NCI-H524 (cell line): ENCODE measurements around the gene DLL4.
"Not testable (repeated sequence)": the region's sequence is repeated elsewhere in the genome, so short reads cannot be mapped to it uniquely, and the experiment has no call there.

Experiments
- DNase-seq, 2 experiments: peaks; one replicate each; lab custom pipeline; 2025; lab: John Stamatoyannopoulos, UW

The DLL4 gene

DNA sequence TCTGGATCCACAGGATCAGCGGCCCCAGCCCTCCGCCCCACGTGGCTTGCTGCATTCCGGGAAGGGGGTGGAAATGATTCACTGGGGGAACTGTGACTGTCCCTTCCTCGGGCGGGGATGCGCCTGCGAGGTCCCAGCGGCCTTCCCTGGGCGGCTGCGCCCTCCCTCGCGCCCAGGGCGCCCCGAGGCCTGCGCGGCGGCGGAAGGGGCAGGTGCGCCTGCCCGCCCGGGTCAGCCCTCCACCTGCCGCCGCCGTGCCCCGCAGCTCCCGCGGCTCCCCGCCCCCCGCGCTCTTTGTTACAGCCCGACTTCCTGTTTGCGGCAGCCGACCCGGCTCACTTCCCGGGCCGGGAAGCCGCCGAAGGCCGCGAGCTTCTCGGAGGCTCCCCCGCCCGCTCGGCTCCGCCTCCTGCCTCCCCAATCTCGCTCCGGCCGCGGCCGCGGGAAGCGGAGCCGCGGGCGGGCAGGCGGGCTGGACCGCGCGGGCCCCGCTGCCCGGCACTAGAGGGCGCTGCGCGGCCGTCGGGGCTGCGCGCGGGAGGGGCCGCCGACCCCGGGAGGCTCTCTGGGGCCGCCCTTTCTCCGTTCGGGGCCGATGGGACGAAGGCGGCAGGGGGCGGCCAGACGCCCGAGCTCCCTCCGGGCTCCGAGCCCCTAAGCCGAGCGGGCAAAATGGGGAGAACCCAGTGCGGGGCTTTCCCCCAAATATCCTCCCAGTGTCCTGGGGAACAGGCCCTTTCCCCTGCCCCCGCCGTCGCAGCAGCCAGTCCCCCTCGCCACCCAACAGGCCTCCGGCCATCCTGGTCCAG is 12.6 kb downstream of the DLL4 start:
- peak; percentile 32 to 68 for DNase-seq

DNA sequence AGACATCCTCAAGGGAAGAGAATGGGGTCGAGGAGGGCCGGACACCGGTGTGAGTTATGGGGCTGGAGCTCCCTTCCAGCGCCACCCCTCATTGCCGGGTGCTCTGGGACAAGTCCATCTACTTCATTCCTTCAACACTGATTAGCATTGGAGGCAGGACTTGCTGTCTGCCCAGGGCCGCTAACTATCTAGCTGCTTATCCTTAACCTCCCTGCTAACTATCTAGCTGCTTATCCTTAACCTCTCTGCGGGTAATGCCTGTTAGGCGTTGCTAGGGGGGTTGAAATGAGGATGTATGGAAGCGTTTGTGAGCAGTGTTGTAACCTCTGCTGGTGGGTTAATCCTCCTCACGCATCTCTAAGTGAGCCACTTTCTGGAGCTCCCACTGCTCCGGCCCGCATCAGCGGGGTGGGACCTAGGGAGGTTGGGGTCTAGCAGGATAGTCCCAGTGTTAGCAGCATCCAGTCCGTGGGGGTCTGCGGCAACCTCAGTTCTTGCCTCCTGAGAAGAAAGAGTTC is 13.3 kb downstream of the DLL4 start:
- peak in 1 of 2 experiments; percentile 31 for DNase-seq

DNA sequence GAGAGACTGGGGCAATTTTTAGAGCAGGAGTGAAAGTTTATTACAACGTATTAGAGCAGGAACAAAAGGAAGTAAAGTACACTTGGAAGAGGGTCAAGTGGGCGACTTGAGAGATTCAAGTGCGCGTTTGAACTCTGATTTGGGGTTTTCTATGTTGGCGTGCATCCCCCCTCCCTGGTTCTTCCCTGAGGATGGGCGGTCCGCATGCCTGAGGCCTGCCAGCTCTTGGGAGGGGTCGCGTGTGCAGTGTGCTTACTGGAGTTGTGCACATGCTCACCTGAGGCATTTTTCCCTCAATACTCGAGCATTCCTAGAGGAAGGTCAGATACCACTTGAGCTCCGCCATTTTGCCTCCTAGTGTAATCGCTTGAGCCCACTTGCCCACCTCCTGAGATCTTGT is 13.7 kb downstream of the DLL4 start:
- DNase-seq: no peak

DNA sequence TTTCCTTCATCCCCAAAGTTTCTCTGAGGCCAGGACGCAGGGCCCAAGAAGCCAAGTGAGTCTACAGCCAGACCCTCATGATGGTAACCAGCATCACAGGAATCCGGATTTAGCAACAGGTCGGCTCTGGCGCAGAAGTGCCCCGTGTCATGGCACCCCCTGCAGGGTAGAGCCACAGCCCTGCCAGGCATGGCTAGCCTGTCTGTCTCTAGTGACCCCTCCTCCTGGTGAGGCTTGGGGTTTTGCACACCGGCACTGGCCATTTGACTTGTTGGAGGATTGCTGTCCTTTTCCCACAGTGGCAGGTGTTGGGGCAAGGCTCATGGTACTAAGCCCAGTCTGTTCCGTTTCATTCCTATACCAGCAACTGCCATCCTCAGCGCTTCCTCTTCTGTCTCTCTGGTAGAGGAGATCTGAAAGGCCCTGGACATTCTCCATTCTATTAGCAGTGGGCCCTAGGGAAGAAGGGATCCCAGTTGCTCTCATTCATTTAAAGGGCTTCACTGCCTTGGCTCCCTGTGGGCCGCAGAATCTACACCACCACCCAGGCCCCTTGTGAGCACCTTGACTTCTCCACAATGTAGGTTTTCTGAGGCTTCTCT is 14.7 kb downstream of the DLL4 start:
- DNase-seq: no peak

DNA sequence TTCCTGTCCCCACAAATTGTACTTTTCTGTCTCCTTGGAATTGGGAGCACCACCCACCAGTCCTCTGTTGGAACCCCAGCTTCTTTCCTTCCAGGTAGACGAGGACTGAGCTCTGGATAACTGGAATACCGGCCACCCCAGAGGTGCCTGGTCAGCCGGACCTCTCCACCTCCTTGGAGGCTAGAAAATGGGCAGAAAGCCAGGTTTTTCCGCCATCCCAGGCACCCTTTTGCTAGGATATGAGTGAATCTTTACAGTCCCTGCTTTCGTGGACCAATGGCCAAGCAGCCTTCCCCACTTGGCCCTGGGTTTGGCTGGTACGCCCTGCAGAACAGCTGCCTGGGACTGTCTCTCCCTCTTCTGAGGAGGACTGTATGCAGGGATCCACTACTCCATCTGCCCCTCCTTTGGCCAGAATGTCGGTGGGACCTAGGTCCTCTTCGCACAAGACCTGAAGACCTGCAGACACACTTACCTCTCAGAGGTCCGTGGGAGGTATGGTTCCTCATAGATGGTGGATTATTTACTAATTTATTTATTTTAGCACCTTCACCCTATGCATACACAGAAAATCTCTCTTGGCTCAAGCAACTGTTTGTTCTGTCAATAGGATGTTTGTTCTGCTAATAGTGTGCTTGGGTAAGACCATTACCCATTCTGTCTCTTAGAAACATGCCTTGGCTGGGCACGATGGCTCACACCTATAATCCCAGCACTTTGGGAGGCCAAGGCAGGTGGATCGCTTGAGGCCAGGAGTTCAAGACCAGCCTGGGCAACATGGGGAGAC is 15.6 kb downstream of the DLL4 start:
- no peak for DNase-seq

DNA sequence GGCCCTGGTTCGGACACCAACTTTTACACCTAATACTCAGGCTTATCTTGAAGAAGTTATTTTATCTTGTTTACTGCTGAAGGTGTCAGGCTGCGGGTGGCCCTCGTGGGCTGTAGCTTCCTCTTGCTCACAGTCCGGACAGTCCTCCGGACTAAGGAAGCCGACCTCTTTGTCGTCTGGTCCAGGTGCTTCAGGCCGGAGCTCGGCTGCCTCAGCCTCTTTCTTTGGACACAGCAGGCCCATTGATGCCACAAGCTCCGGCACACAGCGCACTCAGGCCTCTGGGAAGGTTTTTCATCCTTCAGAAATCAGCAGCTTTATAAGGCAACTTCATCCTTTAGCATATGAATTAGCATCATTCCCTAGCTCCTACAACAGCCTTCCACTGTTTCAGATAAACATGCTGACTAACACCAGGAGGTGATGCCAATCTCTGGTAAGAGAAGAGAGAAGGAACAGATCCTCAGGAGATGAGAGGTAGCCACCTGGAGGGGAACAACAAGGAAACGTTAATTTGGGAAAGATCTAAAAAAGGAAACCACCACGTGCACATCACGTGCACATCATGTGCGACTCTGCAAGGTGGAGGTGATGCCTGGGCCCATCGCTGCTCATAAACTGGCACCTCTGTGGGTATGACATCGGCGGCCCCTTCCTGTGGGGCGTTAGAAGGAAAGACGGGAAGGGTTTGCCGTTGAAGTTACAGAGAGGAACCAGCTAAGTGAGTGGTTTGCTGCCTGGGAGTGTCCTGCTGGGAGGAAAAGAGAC is 19.8 kb downstream of the DLL4 start:
- DNase-seq: no peak

DNA sequence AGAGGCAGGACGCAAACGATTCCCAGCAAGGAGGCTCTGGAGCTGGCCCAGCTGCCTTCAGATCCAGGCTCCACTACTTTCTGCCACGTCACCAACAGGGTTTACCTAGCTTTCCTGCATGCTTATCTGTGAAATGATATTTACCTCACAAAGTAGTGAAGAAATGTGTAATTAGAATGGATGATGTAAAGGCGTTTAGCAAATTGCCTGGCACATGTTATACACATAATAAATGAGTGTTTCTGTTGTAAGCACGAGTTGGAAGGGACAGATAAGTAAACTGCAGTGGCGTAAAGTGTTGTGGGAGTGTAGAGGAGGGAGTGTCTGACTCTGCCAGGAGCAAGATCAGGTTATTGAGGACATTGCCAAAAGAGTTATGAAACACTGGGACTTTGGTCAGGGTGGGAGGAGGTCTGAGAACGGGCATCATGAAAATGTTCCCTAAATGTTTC is 20.6 kb downstream of the DLL4 start:
- DNase-seq: no peak

DNA sequence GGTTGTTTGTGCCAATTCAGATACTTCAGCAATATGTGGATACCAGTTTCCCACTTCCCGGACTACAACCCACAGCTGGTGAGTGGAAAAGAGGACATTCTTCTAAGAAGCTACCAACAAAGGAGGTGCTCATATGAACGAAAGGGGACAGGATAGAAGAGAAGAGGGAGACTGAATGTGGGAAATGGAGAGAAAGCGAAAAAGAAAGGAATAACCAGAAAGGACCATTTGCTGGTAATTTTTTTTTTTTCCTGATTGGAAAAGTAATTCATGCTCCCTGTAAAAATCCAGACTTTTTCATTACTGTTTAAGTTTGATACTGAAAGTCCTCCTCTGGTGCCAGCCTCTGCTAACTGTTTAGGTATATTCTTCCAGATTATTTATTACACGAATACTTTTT is 22.6 kb downstream of the DLL4 start:
- DNase-seq: no peak

DNA sequence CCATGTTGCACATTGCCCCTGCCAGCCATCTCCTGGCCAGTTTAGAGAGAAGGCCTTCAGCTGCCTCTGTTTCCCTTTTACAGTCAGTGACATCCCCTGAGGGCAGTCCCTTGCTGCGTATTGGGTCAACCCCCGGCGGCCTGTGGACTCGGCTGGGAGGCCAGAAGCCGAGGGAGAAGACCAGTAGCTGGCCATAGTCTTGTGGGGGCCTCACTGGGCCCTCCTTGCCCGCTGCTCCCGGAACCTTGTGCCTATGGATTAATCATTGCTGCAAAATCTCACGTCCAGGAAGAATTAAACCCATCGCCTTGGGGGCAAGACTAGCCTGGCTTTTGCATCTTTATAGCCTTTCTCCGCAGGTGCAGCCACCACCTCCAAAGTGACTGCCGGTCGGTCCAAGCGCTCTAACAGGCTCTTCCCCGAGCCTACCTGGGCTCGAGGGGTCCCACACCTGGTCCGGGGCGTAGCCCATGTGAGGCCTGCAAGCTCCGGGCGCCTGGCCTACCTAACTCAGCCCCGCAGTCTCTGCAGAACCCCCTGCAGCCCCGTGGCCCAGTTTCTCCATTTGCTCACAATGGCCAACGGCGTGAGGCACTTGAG is 23.3 kb downstream of the DLL4 start:
- no peak for DNase-seq

DNA sequence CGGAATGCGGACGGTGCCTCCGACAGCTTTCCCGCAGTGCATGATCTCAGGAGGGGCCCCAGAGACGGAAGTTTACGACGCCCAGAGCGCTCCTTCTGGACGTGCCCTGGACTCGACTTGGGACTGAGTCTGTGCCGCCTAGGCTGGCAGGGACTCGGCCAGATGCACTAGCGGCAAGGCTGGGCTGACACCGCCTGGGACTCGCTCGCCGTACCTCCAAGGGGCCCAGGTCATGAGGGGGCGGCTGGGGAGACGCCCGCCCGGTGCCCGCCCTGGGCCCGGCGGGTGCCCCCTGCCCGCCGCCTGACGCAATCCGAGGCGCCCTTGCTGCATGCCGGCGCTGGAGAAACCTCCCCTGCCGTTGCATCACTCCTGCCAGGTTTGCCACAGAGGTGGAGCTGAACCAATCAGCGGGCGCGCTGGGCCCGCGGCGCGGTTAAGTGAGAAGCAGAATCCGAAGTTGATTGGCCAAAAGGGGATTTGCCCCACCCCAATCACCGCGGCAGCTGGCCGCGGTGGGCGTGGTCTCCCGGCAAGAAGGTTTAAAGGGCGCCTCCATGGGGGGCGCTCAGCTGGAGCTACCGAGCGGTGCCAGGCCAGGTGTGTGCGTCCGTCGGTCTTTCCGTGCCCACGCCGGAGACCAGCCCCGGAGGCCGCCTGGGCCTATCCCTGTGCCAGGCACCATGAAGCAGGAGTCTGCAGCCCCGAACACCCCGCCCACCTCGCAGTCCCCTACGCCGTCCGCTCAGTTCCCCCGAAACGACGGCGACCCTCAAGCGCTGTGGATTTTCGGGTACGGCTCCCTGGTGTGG is 24.0 kb downstream of the DLL4 start, which contains the start of gene CHAC1:
Gene CHAC1, plus strand, starts transcription at position 571 of the 812 bp plus-strand sequence. Its CDS starts 113 bp downstream, at position 684.
- peak; percentile 96 to 98 for DNase-seq

DNA sequence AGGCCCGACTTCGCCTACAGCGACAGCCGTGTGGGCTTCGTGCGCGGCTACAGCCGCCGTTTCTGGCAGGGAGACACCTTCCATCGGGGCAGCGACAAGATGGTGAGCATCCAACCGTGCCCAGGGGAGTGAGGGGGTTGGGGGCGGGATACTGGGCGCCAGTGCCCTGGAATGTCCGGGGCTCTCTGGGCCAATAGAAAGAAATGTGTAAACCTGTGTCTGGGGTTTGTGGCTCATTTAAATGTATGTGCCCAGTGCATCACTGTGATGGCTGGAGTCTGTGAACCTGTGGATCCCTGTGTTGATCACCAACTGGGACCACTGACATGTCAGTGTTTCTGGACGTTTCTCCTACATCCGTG is 24.6 kb downstream of the DLL4 start:
- no peak for DNase-seq

DNA sequence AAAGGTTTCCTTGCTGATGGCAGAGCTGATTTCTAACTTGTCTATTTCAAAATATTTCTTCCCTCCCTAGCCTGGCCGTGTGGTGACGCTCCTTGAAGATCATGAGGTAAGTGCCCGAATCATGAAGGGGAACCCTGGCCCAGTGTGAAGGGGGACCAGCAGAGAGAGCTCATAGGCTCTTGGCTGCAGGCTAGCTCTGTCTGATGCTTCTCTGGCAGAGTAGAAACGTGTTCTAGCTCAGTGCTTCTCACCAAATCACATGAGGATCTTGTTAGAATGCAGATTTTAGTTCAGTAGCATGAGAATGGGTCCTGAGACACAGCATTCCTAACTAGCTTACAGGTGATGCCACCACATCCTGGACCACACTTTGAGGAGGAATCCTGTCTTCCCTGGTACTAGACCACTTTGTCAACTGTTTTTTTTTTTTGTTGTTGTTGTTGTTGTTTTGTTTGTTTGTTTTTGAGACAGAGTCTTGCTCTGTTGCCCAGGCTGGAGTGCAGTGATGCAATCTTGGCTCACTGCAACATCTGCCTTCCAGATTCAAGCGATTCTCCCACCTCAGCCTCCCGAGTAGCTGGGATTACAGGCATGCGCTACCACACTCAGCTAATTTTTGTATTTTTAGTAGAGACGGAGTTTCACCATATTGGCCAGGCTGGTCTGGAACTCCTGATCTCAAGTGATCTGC is 25.2 kb downstream of the DLL4 start:
- DNase-seq: not testable (repeated sequence)

DNA sequence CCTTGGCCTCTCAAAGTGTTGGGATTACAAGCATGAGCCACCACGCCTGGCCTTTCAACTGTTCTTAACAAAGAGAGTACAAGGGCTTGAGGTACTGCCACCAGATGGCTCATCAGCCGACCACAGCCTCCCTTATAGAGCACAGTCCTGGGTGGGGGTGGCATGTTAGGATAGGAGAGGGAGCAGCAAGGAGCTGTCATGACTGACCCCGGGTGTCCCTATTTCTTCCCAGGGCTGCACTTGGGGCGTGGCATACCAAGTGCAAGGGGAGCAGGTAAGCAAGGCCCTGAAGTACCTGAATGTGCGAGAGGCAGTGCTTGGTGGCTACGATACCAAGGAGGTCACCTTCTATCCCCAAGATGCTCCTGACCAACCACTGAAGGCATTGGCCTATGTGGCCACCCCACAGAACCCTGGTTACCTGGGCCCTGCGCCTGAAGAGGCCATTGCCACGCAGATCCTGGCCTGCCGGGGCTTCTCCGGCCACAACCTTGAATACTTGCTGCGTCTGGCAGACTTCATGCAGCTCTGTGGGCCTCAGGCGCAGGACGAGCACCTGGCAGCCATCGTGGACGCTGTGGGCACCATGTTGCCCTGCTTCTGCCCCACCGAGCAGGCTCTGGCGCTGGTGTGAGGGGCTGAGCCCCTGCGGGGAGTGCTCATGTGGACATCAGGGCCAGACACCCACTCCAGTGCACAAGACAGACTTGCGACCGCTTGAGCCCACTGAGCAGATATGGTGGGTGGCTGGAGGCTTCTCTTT is 26.2 kb downstream of the DLL4 start:
- no peak for DNase-seq

DNA sequence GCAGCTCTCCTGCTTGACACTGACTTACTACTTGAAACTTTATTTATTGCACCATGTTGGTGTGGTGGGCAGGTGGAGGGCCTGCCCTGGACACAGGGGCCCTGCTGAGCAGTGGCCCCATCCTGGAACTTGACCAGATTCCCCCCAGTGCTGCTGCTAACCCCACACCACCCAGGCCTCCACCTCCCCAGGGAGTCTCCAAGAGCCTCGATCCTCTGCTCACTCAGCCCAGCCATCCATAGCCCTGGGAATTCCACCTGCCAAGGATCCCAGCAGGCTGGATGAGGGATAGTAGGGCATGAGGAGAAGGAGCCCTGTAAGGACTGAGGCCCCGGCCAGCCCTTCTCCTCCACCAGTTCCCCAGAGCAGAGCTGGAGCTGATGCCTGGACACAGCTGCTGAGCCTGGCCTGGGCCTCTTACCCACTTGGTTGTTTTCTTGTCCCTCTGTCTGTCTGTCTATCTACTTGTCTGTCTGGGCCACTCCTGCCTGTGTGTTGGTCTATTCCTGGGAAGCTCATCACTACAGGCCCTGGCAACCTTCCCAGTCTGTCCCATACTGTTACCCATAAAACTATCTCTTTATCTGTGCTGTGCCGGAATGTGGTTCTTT is 26.9 kb downstream of the DLL4 start:
- DNase-seq: no peak

DNA sequence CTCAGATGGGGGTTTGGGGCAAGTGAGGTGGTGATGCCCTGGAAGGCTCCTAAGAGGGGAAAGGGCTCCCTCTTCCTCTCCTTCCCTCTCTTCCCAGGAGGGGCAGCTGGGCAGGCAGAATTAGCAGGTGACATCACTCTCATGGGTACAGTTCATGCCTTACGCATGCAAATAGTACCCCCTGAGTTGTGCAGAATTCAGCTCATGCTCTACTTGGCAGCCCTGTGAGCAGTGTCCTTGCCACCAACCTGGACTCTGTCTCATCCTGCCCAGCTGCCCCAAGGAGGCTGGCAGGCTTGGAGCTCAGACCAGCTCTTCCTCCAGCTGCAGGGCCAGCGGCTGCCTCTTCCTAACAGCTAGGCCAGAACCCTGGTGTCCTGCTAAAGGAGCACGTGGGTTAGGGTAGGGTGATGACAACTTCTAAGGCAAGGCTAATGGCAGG is 27.4 kb downstream of the DLL4 start:
- no peak for DNase-seq

DNA sequence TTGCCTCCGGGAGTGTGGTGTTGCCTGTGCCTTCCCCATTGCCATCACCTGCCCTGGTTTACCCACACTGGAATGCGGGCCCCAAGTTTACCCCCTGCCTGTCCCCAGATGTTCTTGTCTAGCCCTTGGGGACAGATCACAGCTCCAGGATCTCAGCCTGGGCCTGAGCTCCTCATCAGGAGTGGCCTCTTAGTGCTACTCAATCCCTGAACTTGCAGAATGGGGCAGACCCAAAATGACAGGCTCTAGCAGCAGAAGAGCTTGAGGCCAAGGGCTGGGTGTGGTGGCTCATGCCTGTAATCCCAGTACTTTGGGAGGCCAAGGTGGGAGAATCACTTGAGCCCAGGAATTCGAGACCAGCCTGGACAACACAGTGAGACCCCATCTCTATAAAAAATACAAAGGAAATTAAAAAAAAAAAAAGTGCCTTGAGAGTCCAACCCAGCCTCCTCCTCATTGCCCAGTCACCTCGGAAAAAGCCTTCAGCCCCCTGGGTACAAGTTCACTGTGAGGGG is 28.0 kb downstream of the DLL4 start:
- no peak for DNase-seq

DNA sequence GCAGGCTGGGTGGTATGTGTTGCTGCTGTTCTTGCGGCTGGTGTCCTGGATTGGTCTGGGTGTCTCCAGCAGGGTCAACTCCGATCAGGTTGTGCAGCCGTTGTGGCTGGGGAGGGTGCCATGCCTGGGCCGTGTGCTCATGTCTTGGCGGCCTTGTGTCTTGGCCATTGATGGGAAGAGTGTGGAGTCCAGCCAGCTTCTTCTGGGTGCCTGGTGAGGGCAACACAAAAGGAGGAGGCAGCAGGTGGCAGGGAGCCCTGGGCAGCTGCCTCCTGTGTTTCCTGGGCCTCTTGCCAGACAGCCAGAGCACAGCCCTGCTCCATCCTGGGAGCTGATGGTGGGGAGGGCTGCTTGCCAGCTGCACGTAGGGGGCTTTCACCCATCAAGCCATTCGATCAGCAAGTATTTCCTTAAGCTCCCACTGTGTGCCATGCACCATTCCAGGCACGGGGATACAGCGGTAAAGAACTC is 28.5 kb downstream of the DLL4 start:
- peak; percentile 42 to 79 for DNase-seq

DNA sequence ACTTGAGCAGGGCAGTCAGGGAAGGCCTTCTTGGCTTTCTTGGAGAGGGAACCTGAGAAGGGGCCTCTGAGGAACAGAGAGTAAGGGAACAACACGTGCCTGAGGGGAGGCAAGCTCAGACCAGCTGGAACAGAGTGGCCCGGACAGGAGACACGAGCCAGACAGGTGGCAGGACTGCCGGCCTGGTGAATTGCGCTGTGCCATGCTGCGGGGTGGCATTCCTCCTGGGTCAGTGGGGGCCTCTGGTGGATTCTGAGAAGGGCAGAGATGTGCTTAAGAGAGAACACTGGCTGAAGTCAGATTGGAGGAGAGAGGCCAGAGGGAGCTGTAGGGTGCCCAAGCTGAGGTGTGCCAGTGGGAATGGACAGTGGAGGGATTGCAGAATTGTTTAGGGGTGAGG is 29.0 kb downstream of the DLL4 start:
- no peak for DNase-seq
